Neutrophil (primary cell): Measurements from ENCODE around the gene RNASE2.
"Not testable (repeated sequence)": the region's sequence is repeated elsewhere in the genome, so short reads cannot be mapped to it uniquely, and the experiment has no call there.

Source experiments
- H3K27ac ChIP-seq: fragments of 200-600 bp; sonication (generic); 2 replicates; pipeline ENCODE4 v1.5.1; 2016; ENCODE audit warnings: mild to moderate bottlenecking, moderate library complexity
- H3K27me3 ChIP-seq: fragments of 200-600 bp; sonication (generic); 2 replicates; pipeline ENCODE4 v1.6.0; 2016; ENCODE audit warnings: mild to moderate bottlenecking
- H3K36me3 ChIP-seq: fragments of 200-600 bp; sonication (generic); 2 replicates; pipeline ENCODE4 v1.5.1; 2017
- H3K4me1 ChIP-seq, 2 experiments: fragments of 200-600 bp in 1 of 2; sonication (generic) in 1 of 2; 1 replicate in 1 of 2; 2 replicates in 1 of 2; pipeline versions ENCODE4 v1.5.1 to v1.6.1; 2013 to 2016; ENCODE audit warnings: low read depth in 1 of 2, low read length in 1 of 2, mild to moderate bottlenecking in 1 of 2, moderate library complexity in 1 of 2; ENCODE audit not compliant: control insufficient read depth in 1 of 2, insufficient read depth in 1 of 2
- H3K4me3 ChIP-seq, 2 experiments: fragments of 200-600 bp in 1 of 2; sonication (generic) in 1 of 2; 1 replicate in 1 of 2; 2 replicates in 1 of 2; pipeline ENCODE4 v1.5.1; 2013 to 2016; ENCODE audit warnings: low read depth in 1 of 2, low read length in 1 of 2, mild to moderate bottlenecking in 1 of 2, moderate library complexity in 1 of 2
- H3K9me3 ChIP-seq: fragments of 200-600 bp; sonication (generic); 2 replicates; pipeline ENCODE4 v1.5.1; 2016
- TF ChIP-seq, protein P1 (sequence below): fragments of 200-600 bp; sonication (generic); IDR thresholded peaks from 2 replicates; pipeline ENCODE4 v1.5.1; 2016; ENCODE audit warnings: antibody characterized with exemption

RNASE2 gene

DNA sequence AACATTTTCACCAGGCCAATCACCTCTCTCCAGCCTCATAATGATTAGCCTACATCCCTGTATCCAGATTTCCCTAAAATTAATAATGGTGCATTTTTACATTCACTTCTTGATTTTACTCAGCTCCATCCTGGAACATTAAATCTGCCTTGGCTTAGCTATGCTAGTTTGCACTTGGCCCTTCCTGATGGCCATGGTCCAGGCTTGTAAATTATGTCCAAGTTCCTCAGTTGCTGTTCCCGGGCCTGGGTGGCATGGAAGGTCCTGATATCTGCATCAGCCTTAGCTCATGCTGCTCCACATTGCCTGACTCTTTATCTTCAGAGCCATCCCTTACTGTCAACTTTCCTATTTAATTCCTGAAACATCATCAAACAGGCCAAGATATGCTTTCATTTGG, 23.4 kb downstream of the RNASE2 start:
- Histone ChIP-seq H3K4me3 (no peak overlapping the region), H3K36me3 (no peaks in the 10 kb centered on the region)

DNA sequence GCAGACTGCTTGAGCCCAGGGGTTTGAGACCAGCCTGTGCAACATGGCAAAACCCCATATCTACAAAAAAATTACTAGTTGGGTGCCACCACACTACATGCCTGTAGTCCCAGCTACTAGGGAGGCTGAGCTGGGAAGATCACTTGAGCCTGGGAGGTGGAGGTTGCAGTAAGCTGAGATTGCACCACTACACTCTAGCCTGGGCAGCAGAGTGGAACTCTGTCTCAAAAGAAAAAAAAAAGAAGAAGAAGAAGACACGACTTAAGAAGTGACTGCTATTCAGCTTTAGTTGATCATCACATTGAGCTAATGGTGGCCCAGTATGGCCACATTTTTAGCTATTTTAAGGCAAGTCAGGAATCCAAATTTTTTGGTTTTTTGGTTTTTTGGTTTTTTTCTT, 25.6 kb downstream of the RNASE2 start:
- Histone ChIP-seq H3K27me3 (no peaks in the 10 kb centered on the region), H3K4me1 (peaks cover 0 to 13% of the 10 kb centered on the region in 2 experiments), H3K4me3 (no peak overlapping the region), H3K9me3 (no peaks in the 10 kb centered on the region), H3K27ac (no peak overlapping the region), H3K36me3 (no peaks in the 10 kb centered on the region)
- TF ChIP-seq, protein P1, sequence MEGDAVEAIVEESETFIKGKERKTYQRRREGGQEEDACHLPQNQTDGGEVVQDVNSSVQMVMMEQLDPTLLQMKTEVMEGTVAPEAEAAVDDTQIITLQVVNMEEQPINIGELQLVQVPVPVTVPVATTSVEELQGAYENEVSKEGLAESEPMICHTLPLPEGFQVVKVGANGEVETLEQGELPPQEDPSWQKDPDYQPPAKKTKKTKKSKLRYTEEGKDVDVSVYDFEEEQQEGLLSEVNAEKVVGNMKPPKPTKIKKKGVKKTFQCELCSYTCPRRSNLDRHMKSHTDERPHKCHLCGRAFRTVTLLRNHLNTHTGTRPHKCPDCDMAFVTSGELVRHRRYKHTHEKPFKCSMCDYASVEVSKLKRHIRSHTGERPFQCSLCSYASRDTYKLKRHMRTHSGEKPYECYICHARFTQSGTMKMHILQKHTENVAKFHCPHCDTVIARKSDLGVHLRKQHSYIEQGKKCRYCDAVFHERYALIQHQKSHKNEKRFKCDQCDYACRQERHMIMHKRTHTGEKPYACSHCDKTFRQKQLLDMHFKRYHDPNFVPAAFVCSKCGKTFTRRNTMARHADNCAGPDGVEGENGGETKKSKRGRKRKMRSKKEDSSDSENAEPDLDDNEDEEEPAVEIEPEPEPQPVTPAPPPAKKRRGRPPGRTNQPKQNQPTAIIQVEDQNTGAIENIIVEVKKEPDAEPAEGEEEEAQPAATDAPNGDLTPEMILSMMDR = no peak

More for the DNA sequence above, 23.4 kb downstream of the RNASE2 start:
- Histone ChIP-seq H3K9me3 (no peaks in the 10 kb centered on the region), H3K27ac (no peak overlapping the region), H3K27me3 (no peaks in the 10 kb centered on the region), H3K4me1 (no peaks in the 10 kb centered on the region)
- TF ChIP-seq, protein P1 = no peak

DNA sequence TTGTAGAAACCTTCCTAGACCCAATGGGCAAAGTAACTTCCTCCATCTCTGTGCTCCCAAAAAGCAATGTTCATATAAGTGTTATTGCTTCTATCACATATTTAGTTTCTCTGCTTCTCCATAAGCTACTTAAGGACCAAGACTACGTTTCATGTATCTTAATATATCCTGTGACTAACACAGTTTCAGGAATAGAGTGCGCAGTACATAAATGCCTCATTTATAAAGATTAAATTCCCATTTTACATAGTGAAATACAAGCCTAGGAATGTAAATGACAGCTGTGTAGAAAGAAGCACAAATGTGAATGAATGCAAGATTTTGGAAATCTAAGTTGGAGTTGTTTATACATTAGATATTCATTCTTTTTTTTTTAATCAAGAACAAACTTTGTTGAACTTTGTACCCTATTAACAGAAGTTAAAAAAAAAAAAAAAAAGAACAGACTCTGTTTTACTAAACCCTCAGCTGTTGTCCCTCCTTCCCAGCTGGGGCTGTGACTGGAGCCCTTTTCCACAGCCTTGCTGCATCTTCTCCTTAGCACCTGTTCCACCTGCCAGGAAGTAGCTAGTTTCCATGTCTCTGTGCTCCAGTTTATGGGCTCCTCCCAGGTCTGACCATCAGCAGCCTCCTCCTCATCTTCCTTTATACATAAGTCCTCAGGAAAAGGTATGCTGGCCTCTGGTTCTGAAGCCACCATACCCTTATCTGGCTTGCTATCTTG, 27.5 kb downstream of the RNASE2 start:
- Histone ChIP-seq H3K4me3 (no peak overlapping the region), H3K36me3 (no peaks in the 10 kb centered on the region), H3K4me1 (peaks cover 0 to 29% of the 10 kb centered on the region in 2 experiments), H3K27ac (no peak overlapping the region), H3K27me3 (no peaks in the 10 kb centered on the region), H3K9me3 (no peaks in the 10 kb centered on the region)
- TF ChIP-seq, protein P1 = no peak

DNA sequence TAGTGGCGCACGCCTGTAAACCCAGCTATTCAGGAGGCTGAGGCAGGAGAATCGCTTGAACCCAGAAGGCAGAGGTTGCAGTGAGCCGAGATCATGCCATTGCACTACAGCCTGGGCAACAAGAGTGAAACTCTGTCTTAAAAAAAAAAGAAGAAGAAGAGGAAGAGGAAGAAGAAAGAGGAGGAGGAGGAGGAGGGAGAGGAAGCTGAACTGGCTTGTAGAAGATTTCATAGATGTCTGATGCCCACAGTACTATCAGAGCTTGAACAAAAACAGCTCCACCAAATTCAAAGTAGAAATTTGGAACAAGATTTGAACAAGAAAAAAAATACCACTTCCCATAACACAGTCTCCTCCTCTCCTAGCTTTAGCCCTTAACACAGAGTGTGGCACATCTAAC, 30.4 kb downstream of the RNASE2 start:
- not testable (repeated sequence) for H3K27me3 ChIP-seq, H3K36me3 ChIP-seq, H3K9me3 ChIP-seq
- Histone ChIP-seq H3K4me3 (peak overlapping the region in 1 of 2 experiments; percentile 3), H3K4me1 (peaks cover 6 to 58% of the 10 kb centered on the region in 2 experiments), H3K27ac (peak overlapping the region; percentile 65)

DNA sequence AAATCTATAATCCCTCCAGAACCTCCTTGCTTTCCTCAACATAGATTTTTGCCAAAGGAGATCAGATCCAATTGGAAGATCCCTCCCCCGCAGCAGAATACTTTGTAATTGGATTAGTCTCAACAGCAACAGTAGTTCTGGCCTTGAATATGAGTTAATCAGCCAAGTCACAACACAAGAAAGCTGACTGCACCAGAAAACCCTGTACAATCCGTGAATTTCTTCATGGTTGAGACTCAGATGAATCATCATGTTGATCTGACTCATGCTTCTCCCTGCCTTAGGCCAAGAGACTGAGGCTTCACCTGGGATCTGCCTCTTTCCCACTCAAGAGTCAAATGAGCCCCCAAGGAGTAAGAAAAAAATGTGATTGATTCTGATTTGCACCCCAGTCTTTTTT, 31.5 kb downstream of the RNASE2 start:
- Histone ChIP-seq H3K27me3 (no peaks in the 10 kb centered on the region), H3K36me3 (peaks cover under 1% of the 10 kb centered on the region), H3K9me3 (no peaks in the 10 kb centered on the region), H3K4me1 (peaks cover 8 to 61% of the 10 kb centered on the region in 2 experiments), H3K4me3 (no peak overlapping the region), H3K27ac (peak overlapping the region; percentile 65)
- TF ChIP-seq, protein P1 = no peak

DNA sequence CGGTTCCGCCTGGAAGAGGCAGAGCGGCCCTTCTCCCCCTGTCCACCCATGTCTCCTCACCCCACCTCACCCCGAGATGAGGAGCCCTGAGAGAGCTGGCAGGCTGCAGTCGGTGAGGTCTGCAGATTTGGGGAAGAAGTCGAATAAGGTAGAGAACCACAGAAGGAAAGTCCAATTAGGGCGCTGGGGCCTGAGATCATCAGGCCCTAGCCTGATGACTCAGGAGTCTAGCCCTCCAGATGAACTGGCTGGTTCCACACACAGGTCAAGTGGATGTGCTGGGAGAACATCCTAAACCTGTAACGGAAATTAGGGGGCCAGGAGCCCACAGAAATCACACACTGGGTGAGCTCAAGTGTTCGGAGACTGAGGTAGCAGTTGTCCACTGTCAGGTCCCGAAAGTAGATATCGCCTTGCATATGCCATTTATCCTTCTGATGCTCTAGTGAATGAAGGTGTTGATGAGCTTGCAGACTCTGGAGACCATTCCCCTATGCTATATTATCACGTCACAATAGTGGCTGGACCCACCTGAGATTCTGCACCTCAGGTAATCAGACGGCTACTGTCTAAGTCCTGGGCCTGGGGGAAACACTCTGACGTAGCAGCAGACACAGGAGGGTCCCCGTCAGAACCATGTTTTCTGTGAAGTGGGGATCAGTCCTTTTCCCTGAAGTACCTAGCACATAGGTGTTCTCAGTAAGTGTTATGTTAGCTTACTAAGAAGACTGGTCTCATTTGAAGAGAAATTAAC, 33.6 kb downstream of the RNASE2 start:
- no peaks in the 10 kb centered on the region for H3K27me3 ChIP-seq

More for the DNA sequence above, 33.6 kb downstream of the RNASE2 start:
- TF ChIP-seq, protein P1 = no peak
- Histone ChIP-seq H3K36me3 (peaks cover 20% of the 10 kb centered on the region), H3K27ac (peak overlapping the region; percentile 81), H3K9me3 (no peaks in the 10 kb centered on the region), H3K4me3 (peak overlapping the region in 1 of 2 experiments; percentile 85), H3K4me1 (peaks cover 8 to 61% of the 10 kb centered on the region in 2 experiments)
